A549 (cell line): ENCODE data around the gene SOX2. TPM values are rescaled to one million over a fixed set of nuclear protein-coding genes. Genes with fewer than 3 reads are reported as not detected.

Source experiments
- ATAC-seq, 2 experiments: fragments of 200-7000 bp in 1 of 2; fragments of >200 bp in 1 of 2; cut with Nextera tagmentation in 1 of 2; cut with Tn5 transposase in 1 of 2; 3 replicates each; pipeline versions ENCODE4 v1.8.0 to v1.9.1; 2018 to 2020; ENCODE audit warnings: mild to moderate bottlenecking in 1 of 2, moderate library complexity in 1 of 2
- CTCF ChIA-PET: fragments of 300-600 bp; sonication (Branson Sonifier 250); formaldehyde crosslinking; extraction: SDS; loops from one replicate; lab custom pipeline; 2021; ENCODE audit warnings: antibody characterized with exemption, inconsistent platforms; lab: Yijun Ruan, JAX
- POLR2A ChIA-PET: fragments of 350-600 bp; formaldehyde crosslinking; extraction: SDS; loops from one replicate; lab custom pipeline; 2021; ENCODE audit warnings: antibody characterized with exemption, inconsistent platforms; lab: Yijun Ruan, JAX
- DNase-seq, 2 experiments: peaks; one replicate each; pipeline versions ENCODE4 v3.0.0 to v3.0.0-alpha.2; 2011 to 2016; ENCODE audit warnings: low read depth in 1 of 2, low spot score in 1 of 2
- FAIRE-seq: peaks from 2 replicates; lab custom pipeline; 2011; peaks lifted over from hg19 to GRCh38; lab: Jason Lieb, UNC
- H3K27ac ChIP-seq, 2 experiments: fragments of >200 bp; sonication (Bioruptor Twin); formaldehyde crosslinking; 3 replicates each; pipeline ENCODE4 v1.5.1; 2016 to 2017
- H3K4me1 ChIP-seq: fragments of >200 bp; sonication (Bioruptor Twin); formaldehyde crosslinking; 3 replicates; pipeline ENCODE4 v1.6.1; 2016
- H3K4me2 ChIP-seq: fragments of >200 bp; sonication (Bioruptor Twin); formaldehyde crosslinking; 3 replicates; pipeline ENCODE4 v1.6.1; 2016
- H3K4me3 ChIP-seq: fragments of >200 bp; sonication (Bioruptor Twin); formaldehyde crosslinking; 3 replicates; pipeline ENCODE4 v1.5.1; 2016
- H3K9me3 ChIP-seq: fragments of >200 bp; sonication (Bioruptor Twin); formaldehyde crosslinking; 3 replicates; pipeline ENCODE4 v1.6.1; 2016
- CBX2 ChIP-seq: fragments of 200-600 bp; sonication (generic); IDR thresholded peaks from 2 replicates; pipeline ENCODE4 v1.6.1; 2016; ENCODE audit warnings: low read depth, mild to moderate bottlenecking, borderline replicate concordance
- CBX8 ChIP-seq: fragments of 200-600 bp; sonication (generic); IDR thresholded peaks from 2 replicates; pipeline ENCODE4 v1.6.1; 2016
- HDAC2 ChIP-seq: fragments of 200-600 bp; sonication (generic); IDR thresholded peaks from 2 replicates; pipeline ENCODE4 v1.6.1; 2016
- HES2 ChIP-seq: fragments of >200 bp; sonication (Bioruptor Twin); formaldehyde crosslinking; IDR thresholded peaks from 2 replicates; pipeline ENCODE4 v1.6.1; 2016
- HMGXB4 ChIP-seq: fragments of 250-450 bp; sonication (Bioruptor Pico); IDR thresholded peaks from 2 replicates; pipeline ENCODE4 v1.5.0; 2021; ENCODE audit warnings: mild to moderate bottlenecking, moderate library complexity, borderline replicate concordance
- HOXA7 ChIP-seq: fragments of 250-450 bp; sonication (Bioruptor Pico); IDR thresholded peaks from 2 replicates; pipeline ENCODE4 v1.5.0; 2020; ENCODE audit warnings: mild to moderate bottlenecking, moderate library complexity
- HOXB13 ChIP-seq: fragments of 250-450 bp; sonication (Bioruptor Pico); IDR thresholded peaks from 2 replicates; pipeline ENCODE4 v1.5.0; 2020; ENCODE audit warnings: low read depth, mild to moderate bottlenecking, moderate library complexity
- JUN ChIP-seq, 2 experiments: fragments of >200 bp; sonication (Bioruptor Twin); formaldehyde crosslinking; IDR thresholded peaks; 2 replicates in 1 of 2; 3 replicates in 1 of 2; pipeline ENCODE4 v1.6.1; 2016 to 2017
- KDM1A ChIP-seq: fragments of 200-600 bp; sonication (generic); IDR thresholded peaks from 2 replicates; pipeline ENCODE4 v1.6.1; 2016; ENCODE audit warnings: low read depth, mild to moderate bottlenecking
- MAX ChIP-seq: IDR thresholded peaks from 2 replicates; pipeline ENCODE4 v1.6.1; 2012
- MYC ChIP-seq: IDR thresholded peaks from 2 replicates; pipeline ENCODE4 v1.6.1; 2012; ENCODE audit warnings: mild to moderate bottlenecking, inconsistent platforms, low read length, improper control_type of control experiment, borderline replicate concordance
- NPAS2 ChIP-seq: fragments of 250-450 bp; sonication (Bioruptor Pico); IDR thresholded peaks from 2 replicates; pipeline ENCODE4 v1.8.0; 2022; ENCODE audit warnings: mild to moderate bottlenecking, moderate library complexity, borderline replicate concordance
- POLR2A ChIP-seq: IDR thresholded peaks from 2 replicates; pipeline ENCODE4 v1.6.1; 2012; ENCODE audit warnings: mild to moderate bottlenecking, low read length
- RARB ChIP-seq: fragments of 250-450 bp; sonication (Bioruptor Pico); IDR thresholded peaks from 2 replicates; pipeline ENCODE4 v1.8.0; 2021; ENCODE audit warnings: mild to moderate bottlenecking, moderate library complexity
- REST ChIP-seq: fragments of 200-600 bp; sonication (generic); IDR thresholded peaks from 2 replicates; pipeline ENCODE4 v1.6.1; 2016; ENCODE audit warnings: antibody characterized with exemption, mild to moderate bottlenecking, moderate library complexity
- RNF2 ChIP-seq: fragments of 200-600 bp; sonication (generic); IDR thresholded peaks from 2 replicates; pipeline ENCODE4 v1.6.1; 2016; ENCODE audit warnings: low read depth, mild to moderate bottlenecking, antibody characterized with exemption, moderate library complexity, borderline replicate concordance
- SREBF2 ChIP-seq: fragments of 450-650 bp; IDR thresholded peaks from 2 replicates; pipeline ENCODE4 v1.6.1; 2014; ENCODE audit warnings: mild to moderate bottlenecking, moderate library complexity
- ZNF302 ChIP-seq: fragments of 250-450 bp; sonication (Bioruptor Pico); IDR thresholded peaks from 2 replicates; pipeline ENCODE4 v1.9.0; 2021; ENCODE audit warnings: inconsistent platforms, mild to moderate bottlenecking, moderate library complexity
- WGBS: methylation state at CpG from one replicate; pipeline ENCODE4 v1.1.6; 2017; ENCODE audit errors: missing lambda C conversion rate; 5-methylcytosine and 5-hydroxymethylcytosine counted together
- polyA plus RNA-seq, 4 experiments: library from polyadenylated mRNA; depleted of rRNA in 3 of 4; stranded (reverse); fragments of >200 nt; fragmentation: RNase III in 1 of 4; extraction: RNeasy Plus Mini Kit Qiagen cat#74134 plus additional on column Dnase treatment in 1 of 4; gene quantifications; 2 replicates in 3 of 4; 3 replicates in 1 of 4; pipeline ENCODE4 v1.2.3, GENCODE V29; 2011 to 2017

The SOX2 gene
- polyA plus RNA-seq, 2 of the 4 experiments (the other 2 are of a cell fraction): 2.2 to 3.4 TPM

GRCh38 chr3:181712553-181713279 lies 991 bp downstream of the SOX2 start:
- DNase-seq: peak in 1 of 2 experiments; percentile 58
- peak; percentile 74 to 81 for ATAC-seq
- H3K4me2 ChIP-seq: peak overlapping the region; percentile 92
- H3K9me3 ChIP-seq: no peaks in the 10 kb centered on the region
- FAIRE-seq: no peak
- H3K4me1 ChIP-seq: peaks cover 9% of the 10 kb centered on the region; the same call in 1 of the 3 replicates
- CTCF ChIA-PET: no interaction called here
- POLR2A ChIA-PET: interaction anchor here (1.0 kb wide), 1 partner anchor 138 kb away, joined by 3 read pairs; no protein-coding TSS in a partner anchor
- H3K4me3 ChIP-seq: peak overlapping the region; percentile 53
- H3K27ac ChIP-seq: peak overlapping the region; percentile 55 to 78
- 0% methylated on average over 5 of the region's 65 CpGs for WGBS
- TF ChIP-seq CBX8 (0 out of 2 replicates have a peak, but pooled peaks have one; percentile 18), MAX (peak; percentile 50), NPAS2 (CRISPR knock-in tag) (no peak)

GRCh38 chr3:181713280-181713647 lies 1.5 kb downstream of the SOX2 start:
- Histone ChIP-seq H3K4me1 (peaks cover 9% of the 10 kb centered on the region; the same call in 1 of the 3 replicates), H3K4me2 (peak overlapping the region; percentile 92), H3K9me3 (no peaks in the 10 kb centered on the region), H3K27ac (peak overlapping the region; percentile 55 to 78; a peak in 5 of 6 replicates), H3K4me3 (peak overlapping the region; percentile 53)
- ChIA-PET POLR2A (interaction anchor here (1.0 kb wide), 1 partner anchor 138 kb away, joined by 3 read pairs; no protein-coding TSS in a partner anchor), CTCF (no interaction called here)
- TF ChIP-seq HOXA7 (CRISPR knock-in tag) (no peak), MAX (no peak), RARB (no peak), POLR2A (no peak)
- WGBS: 6% methylated on average over 10 of the region's 11 CpGs
- DNase-seq (no peak), FAIRE-seq (no peak), ATAC-seq (no peak)

- Histone ChIP-seq H3K9me3 (no peaks in the 10 kb centered on the region), H3K4me2 (peak overlapping the region; percentile 92), H3K4me3 (peak overlapping the region; percentile 53), H3K4me1 (peaks cover 9% of the 10 kb centered on the region; the same call in 1 of the 3 replicates), H3K27ac (peak overlapping the region; percentile 56 to 78; a peak in 3 of 6 replicates)
- ChIA-PET CTCF (interaction anchor here (1.0 kb wide), 1 partner anchor 14 kb away, joined by 3 read pairs; no protein-coding TSS in a partner anchor), POLR2A (interaction anchor here (1.0 kb wide), 1 partner anchor 137 kb away, joined by 3 read pairs; no protein-coding TSS in a partner anchor)
- WGBS: 8% methylated on average over 13 of the region's 13 CpGs
- DNase-seq (no peak), ATAC-seq (no peak), FAIRE-seq (no peak)
- no peak for TF ChIP-seq JUN (IDR thresholded peaks at IDR 0.05)
- no peak for TF ChIP-seq HDAC2
- no peak for TF ChIP-seq MAX
- TF ChIP-seq HMGXB4: no peak
- TF ChIP-seq RNF2: peak; percentile 17; the same call in 1 of the 2 replicates
Measured at GRCh38 chr3:181713676-181714612, 2.2 kb downstream of the SOX2 start.

GRCh38 chr3:181715571-181716340 lies 4.0 kb downstream of the SOX2 start:
- Histone ChIP-seq H3K4me3 (peak overlapping the region; percentile 33), H3K4me2 (peak overlapping the region; percentile 92), H3K27ac (peak overlapping the region; percentile 56 to 65; a peak in 4 of 6 replicates), H3K4me1 (peaks cover 3% of the 10 kb centered on the region; the same call in 1 of the 3 replicates), H3K9me3 (no peaks in the 10 kb centered on the region)
- DNase-seq: no peak
- CTCF ChIA-PET: no interaction called here
- ATAC-seq: no peak
- POLR2A ChIA-PET: no interaction called here
- no peak for FAIRE-seq
- WGBS: 15% methylated on average over 15 of the region's 15 CpGs
- TF ChIP-seq ZNF302 (CRISPR knock-in tag) (no peak), MYC (no peak), REST (no peak), CBX8 (no peak), SREBF2 (no peak), HOXB13 (CRISPR knock-in tag) (no peak), KDM1A (no peak), HES2 (no peak), CBX2 (no peak)
